H1 (cell line): Measurements from ENCODE around the gene NT5E. TPM values are rescaled to one million over a fixed set of nuclear protein-coding genes. Genes with fewer than 3 reads are reported as not detected.

Experiments
- BCL11A ChIP-seq, 2 experiments: IDR thresholded peaks; one replicate each; pipeline ENCODE4 v1.6.1; 2011; ENCODE audit warnings: low read depth in 2 of 2, low read length in 2 of 2, mild to moderate bottlenecking in 2 of 2
- CTBP2 ChIP-seq: IDR thresholded peaks from 2 replicates; pipeline ENCODE4 v1.7.0; 2011; ENCODE audit warnings: borderline replicate concordance, mild to moderate bottlenecking, moderate library complexity, mixed read lengths, low read length; ENCODE audit not compliant: insufficient read depth, insufficient read length
- HDAC6 ChIP-seq: IDR thresholded peaks from one replicate; pipeline ENCODE4 v1.7.1; 2012; ENCODE audit warnings: low read depth, mild to moderate bottlenecking, inconsistent platforms, low read length, moderate library complexity
- KDM5A ChIP-seq: fragments of 200-600 bp; IDR thresholded peaks from 2 replicates; pipeline ENCODE4 v1.7.1; 2012; ENCODE audit warnings: mild to moderate bottlenecking, low read length, inconsistent platforms, mixed read lengths
- RBBP5 ChIP-seq: IDR thresholded peaks from 2 replicates; pipeline ENCODE4 v1.7.1; 2012; ENCODE audit warnings: low read depth, mild to moderate bottlenecking, inconsistent platforms, low read length, moderate library complexity, borderline replicate concordance
- RFX5 ChIP-seq: IDR thresholded peaks from 2 replicates; pipeline ENCODE4 v1.6.1; 2011; ENCODE audit warnings: low read depth, low read length, improper control_type of control experiment, borderline replicate concordance
- RNF2 ChIP-seq: fragments of 200-900, 300-1000 bp; sonication (generic); IDR thresholded peaks from 2 replicates; pipeline ENCODE4 v1.7.1; 2016; ENCODE audit warnings: borderline replicate concordance, low read depth, mild to moderate bottlenecking, antibody characterized with exemption, low read length; ENCODE audit not compliant: poor library complexity, severe bottlenecking; ENCODE audit errors: missing control alignments
- TCF12 ChIP-seq: IDR thresholded peaks from 2 replicates; pipeline ENCODE4 v1.6.1; 2011; ENCODE audit warnings: low read depth, mild to moderate bottlenecking, low read length
- polyA plus RNA-seq, 7 experiments: library from polyadenylated mRNA; depleted of rRNA in 3 of 7; stranded (reverse) in 5 of 7; unstranded in 2 of 7; fragments of >200 nt in 5 of 7; fragments of 200-250 nt in 2 of 7; gene quantifications; 1 replicate in 5 of 7; 2 replicates in 1 of 7; 4 replicates in 1 of 7; pipeline versions ENCODE4 v1.2.1 to v1.2.3, GENCODE V29; 2011 to 2013; ENCODE audit warnings: missing spikeins in 2 of 7, mixed read lengths in 2 of 7
- total RNA-seq: library from RNA; stranded (reverse); fragmentation: NEBNext Ultra II Directional; extraction: Animal tissue kit (Norgen Biotek cat#: 25700); gene quantifications from 2 replicates; pipeline ENCODE4 v1.2.1, GENCODE V29; 2021
- TF ChIP-seq, protein P1 (sequence below): fragments of 300-600 bp; sonication (generic); IDR thresholded peaks from 2 replicates; pipeline ENCODE4 v1.7.1; 2012; ENCODE audit warnings: low read length, moderate library complexity, mild to moderate bottlenecking, inconsistent platforms; ENCODE audit not compliant: insufficient replicate concordance

NT5E gene
- total and polyA plus RNA-seq, 2 of the 8 experiments (the other 6 are each of a cell fraction or from before 2014, with no cell fraction given), result 0.74 to 1.5 TPM

DNA sequence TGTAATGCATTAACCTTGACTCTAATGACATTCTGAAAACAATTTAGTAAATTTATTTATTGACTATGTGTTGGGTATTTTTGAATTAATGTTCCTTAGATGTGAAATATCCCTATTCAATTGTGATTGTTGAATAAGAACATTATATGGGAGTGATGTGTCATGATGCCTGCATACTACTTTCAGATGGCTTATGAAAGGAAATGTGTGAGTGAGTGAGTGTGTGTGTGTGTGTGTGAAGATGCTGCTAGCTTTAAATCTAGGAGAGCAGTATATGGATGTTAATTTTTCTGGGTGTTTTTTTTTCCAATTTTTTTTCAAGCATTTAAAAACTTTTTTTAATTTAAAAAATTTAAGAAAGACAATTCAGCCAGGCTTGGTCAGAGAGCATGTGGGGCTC lies 32.5 kb upstream of the NT5E start (continued):
- TF ChIP-seq, protein P1, sequence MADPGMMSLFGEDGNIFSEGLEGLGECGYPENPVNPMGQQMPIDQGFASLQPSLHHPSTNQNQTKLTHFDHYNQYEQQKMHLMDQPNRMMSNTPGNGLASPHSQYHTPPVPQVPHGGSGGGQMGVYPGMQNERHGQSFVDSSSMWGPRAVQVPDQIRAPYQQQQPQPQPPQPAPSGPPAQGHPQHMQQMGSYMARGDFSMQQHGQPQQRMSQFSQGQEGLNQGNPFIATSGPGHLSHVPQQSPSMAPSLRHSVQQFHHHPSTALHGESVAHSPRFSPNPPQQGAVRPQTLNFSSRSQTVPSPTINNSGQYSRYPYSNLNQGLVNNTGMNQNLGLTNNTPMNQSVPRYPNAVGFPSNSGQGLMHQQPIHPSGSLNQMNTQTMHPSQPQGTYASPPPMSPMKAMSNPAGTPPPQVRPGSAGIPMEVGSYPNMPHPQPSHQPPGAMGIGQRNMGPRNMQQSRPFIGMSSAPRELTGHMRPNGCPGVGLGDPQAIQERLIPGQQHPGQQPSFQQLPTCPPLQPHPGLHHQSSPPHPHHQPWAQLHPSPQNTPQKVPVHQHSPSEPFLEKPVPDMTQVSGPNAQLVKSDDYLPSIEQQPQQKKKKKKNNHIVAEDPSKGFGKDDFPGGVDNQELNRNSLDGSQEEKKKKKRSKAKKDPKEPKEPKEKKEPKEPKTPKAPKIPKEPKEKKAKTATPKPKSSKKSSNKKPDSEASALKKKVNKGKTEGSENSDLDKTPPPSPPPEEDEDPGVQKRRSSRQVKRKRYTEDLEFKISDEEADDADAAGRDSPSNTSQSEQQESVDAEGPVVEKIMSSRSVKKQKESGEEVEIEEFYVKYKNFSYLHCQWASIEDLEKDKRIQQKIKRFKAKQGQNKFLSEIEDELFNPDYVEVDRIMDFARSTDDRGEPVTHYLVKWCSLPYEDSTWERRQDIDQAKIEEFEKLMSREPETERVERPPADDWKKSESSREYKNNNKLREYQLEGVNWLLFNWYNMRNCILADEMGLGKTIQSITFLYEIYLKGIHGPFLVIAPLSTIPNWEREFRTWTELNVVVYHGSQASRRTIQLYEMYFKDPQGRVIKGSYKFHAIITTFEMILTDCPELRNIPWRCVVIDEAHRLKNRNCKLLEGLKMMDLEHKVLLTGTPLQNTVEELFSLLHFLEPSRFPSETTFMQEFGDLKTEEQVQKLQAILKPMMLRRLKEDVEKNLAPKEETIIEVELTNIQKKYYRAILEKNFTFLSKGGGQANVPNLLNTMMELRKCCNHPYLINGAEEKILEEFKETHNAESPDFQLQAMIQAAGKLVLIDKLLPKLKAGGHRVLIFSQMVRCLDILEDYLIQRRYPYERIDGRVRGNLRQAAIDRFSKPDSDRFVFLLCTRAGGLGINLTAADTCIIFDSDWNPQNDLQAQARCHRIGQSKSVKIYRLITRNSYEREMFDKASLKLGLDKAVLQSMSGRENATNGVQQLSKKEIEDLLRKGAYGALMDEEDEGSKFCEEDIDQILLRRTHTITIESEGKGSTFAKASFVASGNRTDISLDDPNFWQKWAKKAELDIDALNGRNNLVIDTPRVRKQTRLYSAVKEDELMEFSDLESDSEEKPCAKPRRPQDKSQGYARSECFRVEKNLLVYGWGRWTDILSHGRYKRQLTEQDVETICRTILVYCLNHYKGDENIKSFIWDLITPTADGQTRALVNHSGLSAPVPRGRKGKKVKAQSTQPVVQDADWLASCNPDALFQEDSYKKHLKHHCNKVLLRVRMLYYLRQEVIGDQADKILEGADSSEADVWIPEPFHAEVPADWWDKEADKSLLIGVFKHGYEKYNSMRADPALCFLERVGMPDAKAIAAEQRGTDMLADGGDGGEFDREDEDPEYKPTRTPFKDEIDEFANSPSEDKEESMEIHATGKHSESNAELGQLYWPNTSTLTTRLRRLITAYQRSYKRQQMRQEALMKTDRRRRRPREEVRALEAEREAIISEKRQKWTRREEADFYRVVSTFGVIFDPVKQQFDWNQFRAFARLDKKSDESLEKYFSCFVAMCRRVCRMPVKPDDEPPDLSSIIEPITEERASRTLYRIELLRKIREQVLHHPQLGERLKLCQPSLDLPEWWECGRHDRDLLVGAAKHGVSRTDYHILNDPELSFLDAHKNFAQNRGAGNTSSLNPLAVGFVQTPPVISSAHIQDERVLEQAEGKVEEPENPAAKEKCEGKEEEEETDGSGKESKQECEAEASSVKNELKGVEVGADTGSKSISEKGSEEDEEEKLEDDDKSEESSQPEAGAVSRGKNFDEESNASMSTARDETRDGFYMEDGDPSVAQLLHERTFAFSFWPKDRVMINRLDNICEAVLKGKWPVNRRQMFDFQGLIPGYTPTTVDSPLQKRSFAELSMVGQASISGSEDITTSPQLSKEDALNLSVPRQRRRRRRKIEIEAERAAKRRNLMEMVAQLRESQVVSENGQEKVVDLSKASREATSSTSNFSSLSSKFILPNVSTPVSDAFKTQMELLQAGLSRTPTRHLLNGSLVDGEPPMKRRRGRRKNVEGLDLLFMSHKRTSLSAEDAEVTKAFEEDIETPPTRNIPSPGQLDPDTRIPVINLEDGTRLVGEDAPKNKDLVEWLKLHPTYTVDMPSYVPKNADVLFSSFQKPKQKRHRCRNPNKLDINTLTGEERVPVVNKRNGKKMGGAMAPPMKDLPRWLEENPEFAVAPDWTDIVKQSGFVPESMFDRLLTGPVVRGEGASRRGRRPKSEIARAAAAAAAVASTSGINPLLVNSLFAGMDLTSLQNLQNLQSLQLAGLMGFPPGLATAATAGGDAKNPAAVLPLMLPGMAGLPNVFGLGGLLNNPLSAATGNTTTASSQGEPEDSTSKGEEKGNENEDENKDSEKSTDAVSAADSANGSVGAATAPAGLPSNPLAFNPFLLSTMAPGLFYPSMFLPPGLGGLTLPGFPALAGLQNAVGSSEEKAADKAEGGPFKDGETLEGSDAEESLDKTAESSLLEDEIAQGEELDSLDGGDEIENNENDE, result no peak
- TF ChIP-seq RFX5, result no peak
- TF ChIP-seq BCL11A (IDR thresholded peaks at IDR 0.05; ENCODE audit: low read depth in 2 of 2, low read length in 2 of 2), result no peak
- TF ChIP-seq CTBP2, result no peak
- TF ChIP-seq RBBP5, result no peak
- TF ChIP-seq HDAC6, result no peak
- TF ChIP-seq KDM5A, result no peak
- no peak for TF ChIP-seq RNF2
- no peak for TF ChIP-seq TCF12
